ENCODE measurements around the gene PLXNA4.

PLXNA4 gene

DNA sequence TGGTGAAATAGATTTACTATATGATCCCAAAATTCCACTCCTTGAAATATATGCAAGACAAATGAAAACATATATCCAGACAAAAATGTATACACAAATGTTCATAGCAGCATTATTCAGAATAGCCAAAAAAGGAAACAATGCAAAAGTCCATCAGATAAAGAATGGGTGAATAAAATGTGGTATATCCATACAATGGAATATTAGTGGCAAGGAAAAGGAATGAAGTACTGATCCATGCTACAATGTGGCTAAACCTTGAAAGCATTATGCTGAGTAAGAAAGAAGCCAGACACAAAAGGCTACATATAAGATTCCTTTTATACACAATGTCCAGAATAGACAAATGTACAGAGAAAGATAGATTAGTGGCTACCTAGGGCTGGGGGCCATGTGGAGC is 225.5 kb downstream of the PLXNA4 start:
- Histone ChIP-seq H4K20me1 (ENCODE audit: low read depth, low read length) (no peaks in the 10 kb centered on the region), H3K36me3 (ENCODE audit: low read length) (no peaks in the 10 kb centered on the region), H3K9me3 (ENCODE audit: insufficient read depth, low read length) (no peaks in the 10 kb centered on the region), H3K27ac (ENCODE audit: low read depth, low read length) (no peak overlapping the region), H3K4me2 (ENCODE audit: low read depth, low read length, poor library complexity, severe bottlenecking) (no peak overlapping the region), H3K27me3 (ENCODE audit: low read length) (no peaks in the 10 kb centered on the region), H3K4me3 (ENCODE audit: insufficient read depth, low read length, poor library complexity, severe bottlenecking) (no peak overlapping the region), H3K79me2 (ENCODE audit: insufficient read depth, low read length) (no peaks in the 10 kb centered on the region), H3K9me2 (replicated peaks; ENCODE audit: insufficient read depth, low read length) (no peaks in the 10 kb centered on the region), H2AFZ (ENCODE audit: low read depth, low read length, severe bottlenecking) (no peak overlapping the region), H3F3A (ENCODE audit: insufficient read depth) (no peaks in the 10 kb centered on the region), H3K9ac (ENCODE audit: low read length) (no peak overlapping the region)
- TF ChIP-seq EZH2phosphoT487 (conservative IDR thresholded peaks at IDR 0.05; ENCODE audit: low read length): no peak
- TF ChIP-seq, protein P1, sequence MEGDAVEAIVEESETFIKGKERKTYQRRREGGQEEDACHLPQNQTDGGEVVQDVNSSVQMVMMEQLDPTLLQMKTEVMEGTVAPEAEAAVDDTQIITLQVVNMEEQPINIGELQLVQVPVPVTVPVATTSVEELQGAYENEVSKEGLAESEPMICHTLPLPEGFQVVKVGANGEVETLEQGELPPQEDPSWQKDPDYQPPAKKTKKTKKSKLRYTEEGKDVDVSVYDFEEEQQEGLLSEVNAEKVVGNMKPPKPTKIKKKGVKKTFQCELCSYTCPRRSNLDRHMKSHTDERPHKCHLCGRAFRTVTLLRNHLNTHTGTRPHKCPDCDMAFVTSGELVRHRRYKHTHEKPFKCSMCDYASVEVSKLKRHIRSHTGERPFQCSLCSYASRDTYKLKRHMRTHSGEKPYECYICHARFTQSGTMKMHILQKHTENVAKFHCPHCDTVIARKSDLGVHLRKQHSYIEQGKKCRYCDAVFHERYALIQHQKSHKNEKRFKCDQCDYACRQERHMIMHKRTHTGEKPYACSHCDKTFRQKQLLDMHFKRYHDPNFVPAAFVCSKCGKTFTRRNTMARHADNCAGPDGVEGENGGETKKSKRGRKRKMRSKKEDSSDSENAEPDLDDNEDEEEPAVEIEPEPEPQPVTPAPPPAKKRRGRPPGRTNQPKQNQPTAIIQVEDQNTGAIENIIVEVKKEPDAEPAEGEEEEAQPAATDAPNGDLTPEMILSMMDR (IDR thresholded peaks at IDR 0.05; ENCODE audit: insufficient read depth, low read length, poor library complexity, severe bottlenecking): no peak

DNA sequence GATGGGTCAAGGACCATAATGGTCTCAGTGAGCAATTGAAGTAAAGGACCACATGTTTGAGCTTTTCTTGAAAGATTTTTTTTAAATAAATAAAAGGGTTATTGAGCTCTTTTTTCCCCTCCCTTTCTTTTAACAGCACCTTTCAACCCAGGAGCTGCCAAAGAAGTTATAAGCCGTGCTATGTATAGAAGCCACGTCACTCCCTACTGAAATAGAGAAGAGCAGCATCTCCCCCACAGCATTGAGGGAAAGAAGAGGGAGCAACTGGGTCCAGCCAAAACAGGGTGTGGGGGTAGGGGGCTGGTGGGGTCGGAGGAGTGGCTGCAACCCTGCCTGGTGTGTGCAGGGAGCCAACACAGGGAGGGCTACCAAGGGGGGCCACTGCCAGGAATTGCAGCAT is 227.2 kb downstream of the PLXNA4 start:
- Histone ChIP-seq H3K9me3 (ENCODE audit: insufficient read depth, low read length) (no peaks in the 10 kb centered on the region), H3K9ac (ENCODE audit: low read length) (no peak overlapping the region), H3K27me3 (ENCODE audit: low read length) (no peaks in the 10 kb centered on the region), H3K36me3 (ENCODE audit: low read length) (no peaks in the 10 kb centered on the region), H3F3A (ENCODE audit: insufficient read depth) (no peaks in the 10 kb centered on the region), H3K27ac (ENCODE audit: low read depth, low read length) (no peak overlapping the region), H4K20me1 (ENCODE audit: low read depth, low read length) (no peaks in the 10 kb centered on the region), H3K9me2 (replicated peaks; ENCODE audit: insufficient read depth, low read length) (no peaks in the 10 kb centered on the region), H2AFZ (ENCODE audit: low read depth, low read length, severe bottlenecking) (no peak overlapping the region), H3K79me2 (ENCODE audit: insufficient read depth, low read length) (no peaks in the 10 kb centered on the region), H3K4me3 (ENCODE audit: insufficient read depth, low read length, poor library complexity, severe bottlenecking) (no peak overlapping the region), H3K4me2 (ENCODE audit: low read depth, low read length, poor library complexity, severe bottlenecking) (no peak overlapping the region)
- TF ChIP-seq, protein P1 (IDR thresholded peaks at IDR 0.05; ENCODE audit: insufficient read depth, low read length, poor library complexity, severe bottlenecking): no peak
- TF ChIP-seq EZH2phosphoT487 (conservative IDR thresholded peaks at IDR 0.05; ENCODE audit: low read length): no peak

DNA sequence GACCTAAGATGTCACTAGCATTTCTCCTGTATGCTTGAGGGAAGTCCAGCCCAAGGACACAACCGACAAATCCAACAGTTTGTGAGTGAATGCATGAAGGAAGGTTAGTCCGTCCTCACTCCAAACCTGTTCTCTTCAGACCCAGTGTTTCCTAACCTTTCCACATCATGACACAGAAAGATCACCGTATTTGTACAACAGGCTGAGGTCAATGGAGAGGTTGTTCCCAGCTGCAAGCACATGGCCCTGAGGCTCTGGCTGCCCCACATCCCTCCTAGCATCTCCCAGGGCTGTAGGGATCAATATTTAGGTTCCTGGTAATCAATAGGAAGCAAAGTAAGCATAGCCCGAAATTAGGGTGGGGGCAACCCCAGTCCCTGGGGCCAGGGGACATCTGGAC is 227.9 kb downstream of the PLXNA4 start:
- Histone ChIP-seq H3K9me2 (replicated peaks; ENCODE audit: insufficient read depth, low read length) (no peaks in the 10 kb centered on the region), H3K27ac (ENCODE audit: low read depth, low read length) (no peak overlapping the region), H3K79me2 (ENCODE audit: insufficient read depth, low read length) (no peaks in the 10 kb centered on the region), H3K4me3 (ENCODE audit: insufficient read depth, low read length, poor library complexity, severe bottlenecking) (no peak overlapping the region), H3K27me3 (ENCODE audit: low read length) (no peaks in the 10 kb centered on the region), H4K20me1 (ENCODE audit: low read depth, low read length) (no peaks in the 10 kb centered on the region), H3K9me3 (ENCODE audit: insufficient read depth, low read length) (no peaks in the 10 kb centered on the region), H3K9ac (ENCODE audit: low read length) (no peak overlapping the region), H3K36me3 (ENCODE audit: low read length) (no peaks in the 10 kb centered on the region), H3K4me2 (ENCODE audit: low read depth, low read length, poor library complexity, severe bottlenecking) (no peak overlapping the region), H3F3A (ENCODE audit: insufficient read depth) (no peaks in the 10 kb centered on the region), H2AFZ (ENCODE audit: low read depth, low read length, severe bottlenecking) (no peak overlapping the region)
- TF ChIP-seq, protein P1 (IDR thresholded peaks at IDR 0.05; ENCODE audit: insufficient read depth, low read length, poor library complexity, severe bottlenecking): no peak
- no peak for TF ChIP-seq EZH2phosphoT487 (conservative IDR thresholded peaks at IDR 0.05; ENCODE audit: low read length)
